ENCODE data around the gene SMARCB1.

The SMARCB1 gene

DNA sequence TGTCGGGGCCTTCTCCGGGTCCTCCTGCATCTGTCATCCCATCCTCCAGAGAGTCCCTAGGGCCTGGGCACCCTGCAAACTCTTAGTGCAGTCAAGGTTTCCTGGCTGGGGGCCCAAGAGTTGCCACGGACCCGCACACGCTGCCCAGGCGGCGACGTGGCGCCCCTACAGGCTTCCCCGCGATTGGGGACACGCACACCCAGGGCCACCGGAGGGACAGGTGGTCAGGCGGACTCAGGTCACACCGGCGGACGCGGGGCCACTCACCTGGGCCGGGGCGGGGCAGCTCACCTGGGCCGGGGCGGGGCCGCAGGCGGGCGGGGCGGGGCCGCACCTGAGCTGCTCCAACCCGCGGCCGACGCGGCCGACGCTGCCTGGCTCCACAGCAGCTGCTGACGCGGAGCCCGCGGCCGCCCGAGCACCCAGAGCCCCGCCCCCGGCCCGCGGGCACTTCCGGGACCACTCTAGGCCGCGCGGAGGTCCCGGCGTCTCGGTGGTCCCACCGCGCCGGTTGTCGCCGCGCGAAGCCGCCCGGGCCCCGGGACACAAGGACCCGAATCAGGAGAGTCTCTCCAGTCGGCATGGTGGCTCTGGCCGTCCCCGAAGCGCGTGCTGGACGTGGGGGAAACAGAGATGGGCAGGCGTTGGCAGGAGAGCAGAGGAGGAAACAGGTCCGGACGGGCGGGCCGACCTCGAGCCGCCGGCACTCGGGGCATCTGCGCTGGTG, 35.9 kb upstream of the SMARCB1 start, which contains the start of gene ZNF70:
ZNF70 (minus strand) TSS at position 399 of the 727 bp plus-strand sequence. CDS start 5,972 bp downstream, outside the sequence.
- Histone ChIP-seq H3K4me3 (ENCODE audit: low read depth in 1 of 2, low read length in 2 of 2) (peak within 1 kb of the TSS; percentile 87 to 94), H3K9ac (ENCODE audit: low read depth in 1 of 2, low read length in 2 of 2) (peak within 1 kb of the TSS; percentile 90), H3K9me3 (ENCODE audit: control insufficient read depth in 1 of 2, low read length in 2 of 2) (no peaks in the 10 kb centered on the region), H3K4me1 (ENCODE audit: control insufficient read depth in 1 of 2, insufficient read depth in 2 of 2, low read length in 2 of 2) (peaks cover 11 to 19% of the 10 kb centered on the region in 2 donors), H3K27me3 (ENCODE audit: control insufficient read depth in 1 of 2, insufficient read depth in 2 of 2, low read length in 2 of 2) (no peaks in the 10 kb centered on the region), H3K27ac (ENCODE audit: low read depth, low read length) (peak within 1 kb of the TSS; percentile 89), H3K36me3 (ENCODE audit: control insufficient read depth in 1 of 2, insufficient read depth in 2 of 2, low read length in 2 of 2) (no peaks in the 10 kb centered on the region)

DNA sequence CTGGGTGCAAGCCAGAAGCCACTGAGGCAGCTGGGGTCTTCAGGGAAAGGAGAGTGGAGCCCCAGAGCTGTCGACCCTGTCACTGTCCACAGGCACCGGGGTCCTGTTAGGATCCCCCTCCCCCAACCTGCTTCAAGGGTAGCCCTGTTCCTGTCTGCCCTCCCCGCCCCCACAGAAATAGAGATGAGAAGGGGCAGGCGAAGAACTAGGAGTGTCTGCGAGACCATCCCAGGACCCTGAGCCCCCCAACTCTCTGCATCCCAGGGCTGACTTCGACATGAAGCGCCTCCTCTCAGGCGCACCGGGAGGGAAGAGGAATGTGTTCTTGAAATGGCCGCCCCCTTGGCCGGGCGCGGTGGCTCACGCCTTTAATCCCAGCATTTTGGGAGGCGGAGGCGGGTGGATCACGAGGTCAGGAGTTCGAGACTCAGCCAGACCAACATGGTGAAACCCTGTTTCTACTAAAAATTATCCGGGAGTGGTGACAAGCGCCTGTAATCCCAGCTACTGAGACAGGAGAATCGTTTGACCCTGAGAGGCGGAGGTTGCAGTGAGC, 35.2 kb upstream of the SMARCB1 start:
- Histone ChIP-seq H3K27ac (ENCODE audit: low read depth, low read length) (peak overlapping the region; percentile 89), H3K27me3 (ENCODE audit: control insufficient read depth in 1 of 2, insufficient read depth in 2 of 2, low read length in 2 of 2) (no peaks in the 10 kb centered on the region), H3K36me3 (ENCODE audit: control insufficient read depth in 1 of 2, insufficient read depth in 2 of 2, low read length in 2 of 2) (no peaks in the 10 kb centered on the region), H3K9me3 (ENCODE audit: control insufficient read depth in 1 of 2, low read length in 2 of 2) (no peaks in the 10 kb centered on the region), H3K4me1 (ENCODE audit: control insufficient read depth in 1 of 2, insufficient read depth in 2 of 2, low read length in 2 of 2) (peaks cover 10 to 18% of the 10 kb centered on the region in 2 donors), H3K9ac (ENCODE audit: low read depth in 1 of 2, low read length in 2 of 2) (peak overlapping the region; percentile 83 to 90), H3K4me3 (ENCODE audit: low read depth in 1 of 2, low read length in 2 of 2) (peak overlapping the region; percentile 77 to 94)

DNA sequence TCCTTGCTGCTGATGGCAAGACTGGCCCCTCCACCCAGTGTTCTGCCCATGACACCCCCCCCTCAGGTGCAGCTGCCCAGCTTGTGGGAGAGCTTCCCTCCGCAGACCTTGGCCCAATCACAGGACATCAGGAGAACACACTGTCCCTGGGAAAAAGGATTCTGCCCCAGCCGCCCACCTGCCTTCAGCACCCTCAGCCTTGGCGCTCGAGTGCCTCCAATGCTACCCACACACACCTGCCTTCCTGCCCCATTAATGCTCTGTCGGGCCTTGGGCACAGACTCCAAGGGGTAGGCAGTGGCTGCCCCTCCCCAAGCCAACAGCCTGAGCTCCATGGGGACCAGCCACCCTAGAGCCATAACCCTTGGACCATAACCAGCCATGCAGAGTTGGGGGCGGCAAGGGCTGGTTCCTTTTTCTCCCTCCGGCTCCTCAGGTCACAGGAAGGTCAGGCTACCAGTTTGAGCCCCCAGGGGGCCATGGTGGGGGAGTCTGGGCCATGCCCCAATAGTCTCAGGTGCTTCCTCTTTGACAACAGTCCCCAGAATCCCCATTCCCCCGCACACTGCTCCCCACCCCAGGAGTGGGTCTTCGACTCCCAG, 34.6 kb upstream of the SMARCB1 start:
- H3K9ac ChIP-seq (ENCODE audit: low read depth in 1 of 2, low read length in 2 of 2), result no peak overlapping the region

DNA sequence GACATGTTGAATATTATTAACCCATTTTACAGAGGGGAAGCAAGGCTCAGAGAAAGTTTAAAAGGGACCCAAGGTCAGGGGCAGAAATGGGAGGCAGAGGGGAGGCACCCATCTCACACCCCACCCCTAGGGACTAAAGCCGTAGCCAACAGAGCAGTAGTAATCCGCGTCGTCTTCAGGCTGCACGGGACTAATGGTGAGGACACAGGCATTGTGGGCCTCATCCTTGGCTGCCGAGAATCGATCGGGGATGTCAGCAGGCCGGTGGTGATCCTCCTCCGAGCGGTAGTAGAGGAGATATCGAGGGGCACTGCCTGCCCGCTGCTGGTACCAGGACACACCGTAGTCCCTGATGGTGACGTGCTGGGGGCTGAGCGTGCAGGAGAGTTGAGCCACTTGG, 34.0 kb upstream of the SMARCB1 start:
- Histone ChIP-seq H3K9ac (ENCODE audit: low read depth in 1 of 2, low read length in 2 of 2) (no peak overlapping the region), H3K27ac (ENCODE audit: low read depth, low read length) (no peak overlapping the region), H3K4me1 (ENCODE audit: control insufficient read depth in 1 of 2, insufficient read depth in 2 of 2, low read length in 2 of 2) (peaks cover 10 to 18% of the 10 kb centered on the region in 2 donors), H3K9me3 (ENCODE audit: control insufficient read depth in 1 of 2, low read length in 2 of 2) (no peaks in the 10 kb centered on the region), H3K36me3 (ENCODE audit: control insufficient read depth in 1 of 2, insufficient read depth in 2 of 2, low read length in 2 of 2) (no peaks in the 10 kb centered on the region), H3K4me3 (ENCODE audit: low read depth in 1 of 2, low read length in 2 of 2) (no peak overlapping the region), H3K27me3 (ENCODE audit: control insufficient read depth in 1 of 2, insufficient read depth in 2 of 2, low read length in 2 of 2) (no peaks in the 10 kb centered on the region)

More for the DNA sequence above, 34.6 kb upstream of the SMARCB1 start:
- Histone ChIP-seq H3K36me3 (ENCODE audit: control insufficient read depth in 1 of 2, insufficient read depth in 2 of 2, low read length in 2 of 2) (no peaks in the 10 kb centered on the region), H3K9me3 (ENCODE audit: control insufficient read depth in 1 of 2, low read length in 2 of 2) (no peaks in the 10 kb centered on the region), H3K27ac (ENCODE audit: low read depth, low read length) (no peak overlapping the region), H3K27me3 (ENCODE audit: control insufficient read depth in 1 of 2, insufficient read depth in 2 of 2, low read length in 2 of 2) (no peaks in the 10 kb centered on the region), H3K4me3 (ENCODE audit: low read depth in 1 of 2, low read length in 2 of 2) (peak overlapping the region; percentile 77 to 94), H3K4me1 (ENCODE audit: control insufficient read depth in 1 of 2, insufficient read depth in 2 of 2, low read length in 2 of 2) (peaks cover 10 to 18% of the 10 kb centered on the region in 2 donors)

DNA sequence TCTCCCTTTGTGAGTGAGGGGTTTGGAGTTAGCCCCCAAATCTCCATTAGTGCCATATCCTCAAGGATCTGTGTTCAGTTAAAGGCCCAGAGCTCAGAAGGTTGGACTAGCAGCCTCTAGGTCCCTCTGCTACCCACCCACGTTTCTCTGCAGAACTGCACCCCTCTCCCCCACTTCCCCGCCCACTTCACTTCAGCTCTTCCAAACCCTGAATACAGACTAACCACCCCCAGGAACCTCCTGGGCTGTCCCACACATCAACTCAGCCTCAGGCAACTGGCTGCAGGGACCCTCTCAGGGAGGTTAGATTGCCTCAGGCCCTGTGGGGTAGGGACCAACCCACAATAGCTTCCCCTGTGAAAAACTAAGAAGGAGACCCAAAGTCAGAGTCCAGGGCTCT, 33.4 kb upstream of the SMARCB1 start:
- H3K36me3 ChIP-seq (ENCODE audit: control insufficient read depth in 1 of 2, insufficient read depth in 2 of 2, low read length in 2 of 2), result no peaks in the 10 kb centered on the region

DNA sequence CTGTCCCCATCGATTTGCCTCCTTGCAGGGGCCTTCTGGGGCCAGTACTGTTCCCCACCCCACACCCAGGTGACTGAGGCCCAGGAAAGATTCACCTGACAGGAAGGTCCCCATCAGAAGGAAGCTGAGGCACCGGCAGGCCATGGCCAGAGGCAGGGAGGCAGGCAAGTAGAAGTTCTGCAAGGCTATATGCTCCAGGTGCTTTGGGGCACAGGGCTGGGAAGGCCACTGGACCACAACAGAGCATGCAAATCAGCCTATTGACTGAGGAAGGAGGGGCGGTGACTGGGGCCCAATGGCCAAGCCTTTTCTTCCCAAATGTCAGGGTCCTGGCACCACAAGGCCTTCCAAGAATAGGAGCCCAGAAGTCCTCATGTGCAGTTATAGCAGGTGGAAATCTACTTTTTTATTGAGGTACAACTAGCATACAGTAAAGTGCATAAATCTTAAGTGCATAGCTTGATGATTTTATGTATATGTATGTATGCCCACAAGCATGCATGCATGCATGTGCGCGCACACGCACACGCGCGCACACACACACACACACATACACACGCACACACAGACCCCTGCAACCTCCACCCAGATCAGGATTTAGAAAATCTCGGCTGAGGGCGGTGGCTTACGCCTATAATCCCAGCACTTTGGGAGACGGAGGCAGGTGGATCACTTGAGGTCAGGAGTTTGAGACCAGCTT, 32.4 kb upstream of the SMARCB1 start, which contains the start of gene VPREB3:
VPREB3 (minus strand) TSS at position 206 of the 700 bp plus-strand sequence; CDS start at position 144, 62 bp downstream.
- H3K4me3 ChIP-seq (ENCODE audit: low read depth in 1 of 2, low read length in 2 of 2), result no peak within 1 kb of the TSS

More for the DNA sequence above, 33.4 kb upstream of the SMARCB1 start:
- peaks cover 10 to 18% of the 10 kb centered on the region in 2 donors for H3K4me1 ChIP-seq (ENCODE audit: control insufficient read depth in 1 of 2, insufficient read depth in 2 of 2, low read length in 2 of 2)
- no peaks in the 10 kb centered on the region for H3K9me3 ChIP-seq (ENCODE audit: control insufficient read depth in 1 of 2, low read length in 2 of 2)
- no peak overlapping the region for H3K9ac ChIP-seq (ENCODE audit: low read depth in 1 of 2, low read length in 2 of 2)
- H3K4me3 ChIP-seq (ENCODE audit: low read depth in 1 of 2, low read length in 2 of 2), result no peak overlapping the region
- no peak overlapping the region for H3K27ac ChIP-seq (ENCODE audit: low read depth, low read length)
- no peaks in the 10 kb centered on the region for H3K27me3 ChIP-seq (ENCODE audit: control insufficient read depth in 1 of 2, insufficient read depth in 2 of 2, low read length in 2 of 2)

DNA sequence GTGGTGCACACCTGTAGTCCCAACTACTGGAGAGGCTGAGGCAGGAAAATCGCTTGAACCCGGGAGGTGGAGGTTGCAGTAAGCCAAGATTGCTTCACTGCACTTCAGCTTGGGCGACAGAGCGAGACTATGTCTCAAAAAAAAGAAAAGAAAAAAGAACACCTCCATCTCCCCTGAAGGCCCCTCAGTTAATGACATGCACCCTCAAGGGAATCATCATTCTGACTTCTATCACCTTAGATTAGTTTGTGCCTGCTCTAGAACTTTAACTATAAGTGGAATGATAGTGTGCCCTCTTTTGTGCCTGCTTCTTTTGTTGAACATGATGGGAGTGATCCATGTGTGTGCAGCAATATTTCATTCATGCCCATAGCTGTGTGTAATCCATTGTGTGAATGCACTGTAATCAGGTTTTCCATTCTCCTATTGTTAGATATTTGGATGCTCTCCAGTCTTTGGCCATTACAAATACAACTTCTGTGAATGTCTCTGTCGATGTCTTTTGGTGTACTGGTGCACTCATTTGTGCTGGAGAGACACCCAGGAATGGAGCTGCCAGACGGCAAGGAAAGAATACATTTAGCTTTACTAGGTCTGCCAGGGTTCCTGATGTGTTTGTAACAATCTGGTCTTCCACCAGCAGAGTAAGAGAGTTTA, 31.7 kb upstream of the SMARCB1 start:
- Histone ChIP-seq H3K4me3 (ENCODE audit: low read depth in 1 of 2, low read length in 2 of 2) (no peak overlapping the region), H3K9ac (ENCODE audit: low read depth in 1 of 2, low read length in 2 of 2) (no peak overlapping the region), H3K9me3 (ENCODE audit: control insufficient read depth in 1 of 2, low read length in 2 of 2) (no peaks in the 10 kb centered on the region), H3K27ac (ENCODE audit: low read depth, low read length) (no peak overlapping the region), H3K36me3 (ENCODE audit: control insufficient read depth in 1 of 2, insufficient read depth in 2 of 2, low read length in 2 of 2) (no peaks in the 10 kb centered on the region), H3K27me3 (ENCODE audit: control insufficient read depth in 1 of 2, insufficient read depth in 2 of 2, low read length in 2 of 2) (no peaks in the 10 kb centered on the region), H3K4me1 (ENCODE audit: control insufficient read depth in 1 of 2, insufficient read depth in 2 of 2, low read length in 2 of 2) (peaks cover 5 to 13% of the 10 kb centered on the region in 2 donors)

More for the DNA sequence above, 32.4 kb upstream of the SMARCB1 start, which contains the start of gene VPREB3:
- Histone ChIP-seq H3K9ac (ENCODE audit: low read depth in 1 of 2, low read length in 2 of 2) (no peak within 1 kb of the TSS), H3K4me1 (ENCODE audit: control insufficient read depth in 1 of 2, insufficient read depth in 2 of 2, low read length in 2 of 2) (peaks cover 10 to 18% of the 10 kb centered on the region in 2 donors), H3K9me3 (ENCODE audit: control insufficient read depth in 1 of 2, low read length in 2 of 2) (no peaks in the 10 kb centered on the region), H3K27me3 (ENCODE audit: control insufficient read depth in 1 of 2, insufficient read depth in 2 of 2, low read length in 2 of 2) (no peaks in the 10 kb centered on the region), H3K36me3 (ENCODE audit: control insufficient read depth in 1 of 2, insufficient read depth in 2 of 2, low read length in 2 of 2) (no peaks in the 10 kb centered on the region), H3K27ac (ENCODE audit: low read depth, low read length) (no peak within 1 kb of the TSS)

DNA sequence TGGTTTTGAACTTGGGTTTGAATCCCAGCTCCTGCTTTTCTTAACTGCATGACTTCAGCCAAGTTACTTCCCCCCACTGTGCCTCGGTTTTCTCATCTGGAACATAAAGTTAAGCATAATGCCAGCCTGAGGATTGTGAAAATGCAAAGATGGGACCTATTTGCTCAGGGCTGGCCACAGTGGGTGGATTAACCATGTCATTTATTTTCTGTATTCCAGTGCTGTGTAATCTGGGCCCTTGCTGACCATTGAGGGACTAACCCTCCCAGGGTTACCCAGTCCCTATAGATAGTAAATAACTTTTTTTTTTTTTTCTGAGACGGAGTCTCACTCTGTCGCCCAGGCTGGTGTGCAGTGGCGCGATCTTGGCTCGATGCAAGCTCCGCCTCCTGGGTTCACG, 31.1 kb upstream of the SMARCB1 start:
- H3K9ac ChIP-seq (ENCODE audit: low read depth in 1 of 2, low read length in 2 of 2), result no peak overlapping the region
- no peaks in the 10 kb centered on the region for H3K36me3 ChIP-seq (ENCODE audit: control insufficient read depth in 1 of 2, insufficient read depth in 2 of 2, low read length in 2 of 2)
- no peaks in the 10 kb centered on the region for H3K9me3 ChIP-seq (ENCODE audit: control insufficient read depth in 1 of 2, low read length in 2 of 2)
- no peak overlapping the region for H3K4me3 ChIP-seq (ENCODE audit: low read depth in 1 of 2, low read length in 2 of 2)
- peaks cover 0 to 8% of the 10 kb centered on the region in 2 donors for H3K4me1 ChIP-seq (ENCODE audit: control insufficient read depth in 1 of 2, insufficient read depth in 2 of 2, low read length in 2 of 2)
- no peak overlapping the region for H3K27ac ChIP-seq (ENCODE audit: low read depth, low read length)
- H3K27me3 ChIP-seq (ENCODE audit: control insufficient read depth in 1 of 2, insufficient read depth in 2 of 2, low read length in 2 of 2), result no peaks in the 10 kb centered on the region

DNA sequence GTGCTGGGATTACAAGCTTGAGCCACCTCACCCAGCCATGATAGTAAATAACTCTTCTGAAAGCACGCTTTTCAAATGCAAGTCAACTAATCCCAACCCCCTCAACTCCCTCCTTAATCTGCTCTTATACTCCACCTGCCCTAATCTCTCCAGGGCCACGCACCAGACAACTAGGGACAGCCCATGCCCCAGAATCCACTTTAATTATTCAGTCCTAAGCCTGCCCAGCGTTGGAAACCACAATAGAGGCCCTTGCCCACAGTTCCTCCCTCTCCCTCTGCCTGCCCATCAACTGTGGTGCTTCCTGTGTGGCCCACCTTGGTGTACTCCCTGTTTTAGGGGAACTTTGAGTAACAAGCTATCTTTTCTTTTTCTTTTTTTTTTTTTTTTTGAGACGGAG, 29.9 kb upstream of the SMARCB1 start:
- Histone ChIP-seq H3K4me3 (ENCODE audit: low read depth in 1 of 2, low read length in 2 of 2) (no peak overlapping the region), H3K4me1 (ENCODE audit: control insufficient read depth in 1 of 2, insufficient read depth in 2 of 2, low read length in 2 of 2) (peaks cover 0 to 4% of the 10 kb centered on the region in 2 donors), H3K9me3 (ENCODE audit: control insufficient read depth in 1 of 2, low read length in 2 of 2) (no peaks in the 10 kb centered on the region), H3K36me3 (ENCODE audit: control insufficient read depth in 1 of 2, insufficient read depth in 2 of 2, low read length in 2 of 2) (no peaks in the 10 kb centered on the region), H3K9ac (ENCODE audit: low read depth in 1 of 2, low read length in 2 of 2) (no peak overlapping the region), H3K27me3 (ENCODE audit: control insufficient read depth in 1 of 2, insufficient read depth in 2 of 2, low read length in 2 of 2) (no peaks in the 10 kb centered on the region), H3K27ac (ENCODE audit: low read depth, low read length) (no peak overlapping the region)
